ENCODE data around the gene FRS3. TPM values are rescaled to one million over a fixed set of nuclear protein-coding genes. Genes with fewer than 3 reads are reported as not detected.
A peak's percentile ranks its signal among the peaks of the same experiment; 100 is the strongest.

Gene FRS3
- polyA plus RNA-seq, 6 donors from 2014 or later: 1.5 to 3.3 (median 1.8) TPM; not detected in 1

DNA sequence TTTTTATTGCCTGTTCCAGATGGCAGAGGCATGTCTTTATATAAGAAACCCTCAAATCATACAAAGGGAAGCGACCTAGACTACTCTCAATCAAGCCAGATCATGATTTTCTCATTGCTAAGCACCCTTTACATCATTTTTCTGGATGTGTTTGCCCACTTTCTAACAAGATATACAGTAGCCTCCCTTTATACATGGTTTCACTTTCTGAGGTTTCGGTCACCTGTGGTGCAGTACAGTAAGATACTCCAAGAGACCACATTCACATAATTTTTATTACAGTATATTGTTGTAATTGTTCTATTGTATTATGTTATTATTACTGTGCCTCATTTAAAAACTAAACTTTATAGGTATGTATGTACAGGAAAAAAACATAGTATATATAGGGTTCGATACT, 31.4 kb upstream of the FRS3 start:
- no peak for DNase-seq
- no peak overlapping the region for H3K27ac Mint-ChIP-seq
- no peaks in the 10 kb centered on the region for H3K36me3 Mint-ChIP-seq
- no peak for ATAC-seq (ENCODE audit: low read depth in 2 of 2)
- H3K4me1 Mint-ChIP-seq: no peaks in the 10 kb centered on the region
- H3K4me3 Mint-ChIP-seq: no peak overlapping the region
- no peaks in the 10 kb centered on the region for H3K9me3 Mint-ChIP-seq
- H3K27me3 Mint-ChIP-seq: no peaks in the 10 kb centered on the region

DNA sequence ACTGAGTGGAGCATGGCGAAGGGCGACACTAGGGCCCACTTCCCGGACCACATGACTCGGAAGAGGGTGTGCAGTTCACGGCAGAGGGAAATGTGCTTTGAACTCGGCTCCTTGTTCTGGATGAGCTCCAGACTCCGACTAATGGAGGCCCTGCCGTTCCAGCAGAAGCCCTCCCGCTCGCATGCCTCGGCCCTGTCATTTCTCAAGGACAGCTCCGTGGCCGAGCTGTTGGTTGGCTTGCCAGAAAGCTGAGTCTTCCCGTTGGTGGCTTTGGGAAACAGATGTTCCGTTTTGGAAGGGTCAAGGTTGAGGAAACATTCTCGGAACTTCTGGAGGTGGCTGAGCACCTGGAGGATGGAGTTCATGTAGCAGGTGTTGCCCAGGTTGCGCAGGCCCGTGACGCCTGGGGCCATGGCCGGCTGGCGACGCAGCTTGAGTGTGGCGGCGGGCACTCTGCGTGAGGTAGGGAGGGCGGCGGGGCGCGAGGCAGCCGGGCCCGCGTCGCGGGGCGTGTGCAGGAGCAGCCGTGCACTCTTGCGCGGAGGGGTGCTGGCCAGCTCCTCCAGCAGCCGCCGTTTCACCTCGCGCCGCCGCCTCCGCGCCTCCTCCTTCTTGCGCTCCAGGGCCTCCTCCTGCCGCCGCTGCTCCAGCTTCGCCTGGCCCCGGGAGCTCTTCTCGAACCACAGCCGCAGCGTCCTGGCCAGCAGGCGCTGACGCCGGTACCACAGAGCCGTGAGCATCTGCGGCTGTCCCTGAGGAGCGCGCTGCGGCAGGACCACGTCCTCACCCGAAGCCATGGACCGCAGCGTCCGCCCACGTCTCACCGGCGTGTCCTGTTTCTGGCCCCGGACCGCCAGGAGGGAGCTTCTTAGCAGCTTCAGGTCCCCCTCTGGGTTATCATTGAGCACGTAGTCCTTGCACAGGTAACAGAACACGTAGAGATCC, 26.4 kb upstream of the FRS3 start:
- Mint-ChIP-seq H3K9me3 (no peaks in the 10 kb centered on the region), H3K4me1 (no peaks in the 10 kb centered on the region)
- no peak for ATAC-seq (ENCODE audit: low read depth in 2 of 2)

DNA sequence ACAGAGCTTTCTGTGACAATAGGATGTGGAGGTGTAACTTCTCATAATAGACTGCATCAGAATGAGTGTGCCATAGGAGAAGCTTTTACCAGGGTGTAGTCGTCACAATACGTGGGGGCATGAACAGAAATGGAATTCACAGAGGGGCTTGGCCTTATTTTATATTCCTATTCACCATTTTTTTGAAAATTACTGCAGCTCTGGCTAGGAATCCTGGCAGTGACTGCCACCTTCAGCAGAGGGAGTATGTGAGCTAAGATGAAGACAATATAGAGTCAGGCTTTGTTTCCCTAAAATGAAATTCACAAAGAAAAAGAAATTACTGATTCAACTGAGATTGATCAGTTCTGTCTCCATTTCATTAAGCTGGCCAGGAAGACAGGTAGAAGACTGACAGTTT, 21.7 kb upstream of the FRS3 start:
- Mint-ChIP-seq H3K27me3 (no peaks in the 10 kb centered on the region), H3K4me3 (no peak overlapping the region), H3K36me3 (no peaks in the 10 kb centered on the region), H3K9me3 (no peaks in the 10 kb centered on the region), H3K27ac (peak overlapping the region in 2 of 6 donors; percentile 47 to 68), H3K4me1 (no peaks in the 10 kb centered on the region)
- DNase-seq (no peak), ATAC-seq (ENCODE audit: low read depth in 2 of 2) (no peak)

More for the DNA sequence above, 26.4 kb upstream of the FRS3 start:
- no peaks in the 10 kb centered on the region for H3K36me3 Mint-ChIP-seq
- DNase-seq: no peak
- H3K27me3 Mint-ChIP-seq: no peaks in the 10 kb centered on the region
- no peak overlapping the region for H3K27ac Mint-ChIP-seq
- H3K4me3 Mint-ChIP-seq: no peak overlapping the region

DNA sequence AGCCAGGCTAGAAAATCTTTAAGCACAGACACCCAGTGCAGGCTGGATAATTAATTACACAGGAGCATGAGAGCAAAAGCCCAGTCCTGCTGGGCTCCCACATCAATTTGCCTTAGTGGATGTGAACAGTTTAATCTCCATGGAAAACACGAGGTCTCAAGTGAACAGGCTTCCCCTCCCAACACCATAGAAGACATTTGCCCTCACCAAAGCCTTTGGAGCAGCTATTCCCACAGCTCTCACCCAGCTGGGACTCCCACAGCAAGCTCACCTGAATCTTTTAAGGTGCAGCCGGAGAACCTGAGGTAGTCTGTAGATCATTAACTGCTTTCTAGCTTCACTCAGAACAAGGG, 19.8 kb upstream of the FRS3 start:
- ATAC-seq (ENCODE audit: low read depth in 2 of 2): no peak
- Mint-ChIP-seq H3K4me3 (peak overlapping the region in 1 of 8 donors; percentile 72), H3K36me3 (no peaks in the 10 kb centered on the region), H3K4me1 (no peaks in the 10 kb centered on the region), H3K27me3 (no peaks in the 10 kb centered on the region), H3K9me3 (no peaks in the 10 kb centered on the region), H3K27ac (peak overlapping the region in 1 of 6 donors; percentile 50)
- DNase-seq: no peak

DNA sequence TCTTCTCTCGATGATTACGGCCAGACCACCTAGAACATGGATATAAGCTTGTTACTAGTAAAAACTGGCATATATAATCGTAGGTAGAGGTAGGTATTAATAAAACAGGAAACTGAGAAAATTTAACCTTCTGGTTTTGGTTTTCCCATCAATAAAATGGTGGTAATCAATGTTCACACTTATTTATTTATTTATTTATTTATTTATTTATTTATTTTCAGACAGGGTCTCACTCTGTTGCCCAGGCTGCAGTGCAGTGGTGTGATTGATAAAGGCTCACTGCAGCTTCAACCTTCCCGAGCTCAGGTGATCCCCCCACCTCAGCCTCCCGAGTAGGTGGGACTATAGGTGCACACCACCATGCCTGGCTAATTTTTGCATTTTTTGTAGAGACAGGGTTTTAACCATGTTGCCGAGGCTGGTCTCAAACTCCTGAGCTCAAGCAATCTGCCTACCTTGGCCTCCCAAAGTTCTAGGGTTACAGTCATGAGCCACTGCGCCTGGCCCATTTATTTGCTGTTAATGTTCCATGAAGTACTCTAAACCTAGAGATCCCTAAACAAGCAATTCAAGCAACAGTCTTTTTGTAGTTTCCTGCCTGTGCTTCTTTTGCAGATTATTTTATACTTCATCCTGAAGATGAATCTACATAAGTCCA, 19.3 kb upstream of the FRS3 start:
- no peaks in the 10 kb centered on the region for H3K4me1 Mint-ChIP-seq
- DNase-seq (no peak), ATAC-seq (ENCODE audit: low read depth in 2 of 2) (no peak)
- no peak overlapping the region for H3K27ac Mint-ChIP-seq
- no peaks in the 10 kb centered on the region for H3K36me3 Mint-ChIP-seq
- no peaks in the 10 kb centered on the region for H3K9me3 Mint-ChIP-seq
- H3K27me3 Mint-ChIP-seq: no peaks in the 10 kb centered on the region
- H3K4me3 Mint-ChIP-seq: no peak overlapping the region

DNA sequence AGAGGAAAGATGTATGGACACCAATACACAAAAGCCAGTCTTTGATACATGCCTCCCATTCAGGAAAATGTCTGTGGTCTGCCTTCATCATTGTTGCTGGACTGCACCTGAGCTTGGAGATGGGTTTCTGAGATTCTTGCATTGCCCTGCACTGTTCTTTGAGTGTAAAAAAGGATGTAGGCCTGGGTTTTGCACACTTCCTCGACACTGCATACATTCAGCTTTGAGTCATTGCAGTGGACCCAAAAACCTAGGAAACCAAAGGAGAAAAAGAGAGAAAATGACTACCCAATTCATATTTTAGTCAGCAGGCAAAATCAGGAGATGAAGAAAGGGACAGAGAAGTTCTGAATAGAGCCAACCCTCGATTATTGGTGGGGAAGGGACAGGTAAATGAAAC, 16.8 kb upstream of the FRS3 start:
- H3K27me3 Mint-ChIP-seq: no peaks in the 10 kb centered on the region
- no peak overlapping the region for H3K27ac Mint-ChIP-seq
- ATAC-seq (ENCODE audit: low read depth in 2 of 2) (no peak), DNase-seq (no peak)
- no peaks in the 10 kb centered on the region for H3K36me3 Mint-ChIP-seq
- no peak overlapping the region for H3K4me3 Mint-ChIP-seq
- no peaks in the 10 kb centered on the region for H3K4me1 Mint-ChIP-seq
- H3K9me3 Mint-ChIP-seq: no peaks in the 10 kb centered on the region

DNA sequence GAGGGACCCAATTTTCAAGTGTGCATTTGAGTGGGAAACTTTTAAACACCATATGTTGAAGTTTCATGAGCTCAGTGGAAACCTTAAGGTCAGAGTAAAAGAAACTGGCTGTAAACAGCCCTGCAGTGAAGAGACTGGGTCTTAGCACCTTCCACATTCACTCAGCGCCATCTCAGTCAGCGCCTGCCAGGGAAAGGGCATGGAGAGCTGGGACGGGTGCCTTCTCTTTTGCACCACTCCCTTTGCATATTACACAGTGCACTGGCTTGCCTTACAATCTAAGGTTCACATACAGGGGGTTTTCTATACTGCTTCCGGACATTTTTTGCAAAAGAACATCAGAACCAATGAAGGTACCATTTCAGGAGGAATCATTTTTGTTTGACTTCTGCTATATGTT, 12.3 kb upstream of the FRS3 start:
- peak overlapping the region in 1 of 8 donors; percentile 44 for H3K4me3 Mint-ChIP-seq
- peaks cover 0 to 9% of the 10 kb centered on the region in 2 donors for H3K36me3 Mint-ChIP-seq
- peak overlapping the region in 1 of 6 donors; percentile 24 for H3K27ac Mint-ChIP-seq

DNA sequence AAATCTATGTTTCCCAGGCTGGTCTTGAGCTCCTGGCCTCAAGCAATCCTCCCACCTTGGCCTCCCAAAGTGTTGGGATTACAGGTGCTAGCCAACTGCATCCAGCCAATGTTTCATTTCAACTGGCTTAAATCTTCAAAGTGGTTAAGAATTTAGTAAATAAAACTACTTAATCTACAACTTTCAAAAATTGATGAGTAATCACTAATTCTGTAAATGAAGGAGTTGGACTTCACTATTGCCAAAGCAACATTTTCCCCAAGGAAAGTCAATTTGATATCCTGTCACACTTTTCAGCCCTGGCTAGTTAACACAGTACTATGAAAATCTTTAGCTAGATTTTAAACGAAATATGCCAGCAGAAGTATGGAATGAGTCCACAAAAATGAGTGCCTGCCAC, 11.6 kb upstream of the FRS3 start:
- ATAC-seq (ENCODE audit: low read depth in 2 of 2): no peak

More for the DNA sequence above, 12.3 kb upstream of the FRS3 start:
- H3K9me3 Mint-ChIP-seq: no peaks in the 10 kb centered on the region
- ATAC-seq (ENCODE audit: low read depth in 2 of 2): no peak
- H3K4me1 Mint-ChIP-seq: peaks cover 8 to 14% (median 9%) of the 10 kb centered on the region in 3 donors
- DNase-seq: no peak
- H3K27me3 Mint-ChIP-seq: no peaks in the 10 kb centered on the region

DNA sequence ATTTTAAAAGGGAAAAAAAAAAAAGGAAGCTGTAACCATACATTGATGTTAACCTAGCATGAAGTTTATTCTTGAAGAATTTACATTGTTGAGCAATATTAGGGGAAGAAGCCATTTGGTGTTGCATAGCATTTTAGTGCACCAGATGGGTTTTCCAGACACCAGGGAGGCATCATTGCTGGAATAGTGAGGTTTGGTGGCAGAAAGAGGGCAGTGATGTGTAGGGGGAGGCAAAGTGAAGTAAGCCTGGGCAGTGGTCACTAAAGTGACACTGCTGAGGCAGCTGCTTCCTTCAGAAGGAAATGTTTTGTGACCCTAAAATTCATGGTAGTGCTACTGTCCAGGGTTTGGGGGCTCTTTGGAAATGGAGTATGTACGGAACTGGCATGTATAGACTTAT, 10.3 kb upstream of the FRS3 start:
- Mint-ChIP-seq H3K27ac (peak overlapping the region in 4 of 6 donors; percentile 15 to 77 (median 40)), H3K36me3 (peaks cover 0 to 9% of the 10 kb centered on the region in 2 donors), H3K9me3 (no peaks in the 10 kb centered on the region), H3K4me3 (peak overlapping the region in 3 of 8 donors; percentile 41 to 89 (median 82)), H3K27me3 (no peaks in the 10 kb centered on the region), H3K4me1 (peaks cover 9 to 18% (median 14%) of the 10 kb centered on the region in 3 donors)
- no peak for ATAC-seq (ENCODE audit: low read depth in 2 of 2)
- no peak for DNase-seq

More for the DNA sequence above, 11.6 kb upstream of the FRS3 start:
- peak overlapping the region in 1 of 8 donors; percentile 44 for H3K4me3 Mint-ChIP-seq
- H3K9me3 Mint-ChIP-seq: no peaks in the 10 kb centered on the region
- H3K27me3 Mint-ChIP-seq: no peaks in the 10 kb centered on the region
- H3K4me1 Mint-ChIP-seq: peaks cover 8 to 15% (median 9%) of the 10 kb centered on the region in 3 donors
- peaks cover 0 to 9% of the 10 kb centered on the region in 2 donors for H3K36me3 Mint-ChIP-seq
- no peak overlapping the region for H3K27ac Mint-ChIP-seq
- no peak for DNase-seq

DNA sequence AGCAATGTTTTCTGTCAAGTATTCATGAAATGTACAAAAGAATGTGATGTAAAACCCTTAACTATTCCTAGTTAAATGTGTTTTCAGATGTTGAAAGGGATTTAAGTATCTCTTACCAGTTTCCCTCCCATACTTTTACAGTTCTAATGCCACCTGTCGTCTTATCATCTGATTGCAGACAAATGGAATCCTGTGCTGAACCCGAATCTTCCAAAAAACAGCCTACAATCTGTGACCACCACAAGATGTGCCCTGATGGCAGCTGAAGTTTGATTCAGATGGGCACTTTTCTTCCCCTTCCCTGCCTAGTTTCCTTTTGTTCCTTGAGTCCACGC, 9.7 kb upstream of the FRS3 start:
- H3K27me3 Mint-ChIP-seq: no peaks in the 10 kb centered on the region
- H3K27ac Mint-ChIP-seq: peak overlapping the region in 4 of 6 donors; percentile 20 to 77 (median 62)
- no peaks in the 10 kb centered on the region for H3K9me3 Mint-ChIP-seq
- DNase-seq (no peak), ATAC-seq (ENCODE audit: low read depth in 2 of 2) (no peak)
- peaks cover 0 to 9% of the 10 kb centered on the region in 2 donors for H3K36me3 Mint-ChIP-seq
- peak overlapping the region in 7 of 8 donors; percentile 70 to 96 (median 89) for H3K4me3 Mint-ChIP-seq
- peaks cover 16 to 25% (median 21%) of the 10 kb centered on the region in 3 donors for H3K4me1 Mint-ChIP-seq

DNA sequence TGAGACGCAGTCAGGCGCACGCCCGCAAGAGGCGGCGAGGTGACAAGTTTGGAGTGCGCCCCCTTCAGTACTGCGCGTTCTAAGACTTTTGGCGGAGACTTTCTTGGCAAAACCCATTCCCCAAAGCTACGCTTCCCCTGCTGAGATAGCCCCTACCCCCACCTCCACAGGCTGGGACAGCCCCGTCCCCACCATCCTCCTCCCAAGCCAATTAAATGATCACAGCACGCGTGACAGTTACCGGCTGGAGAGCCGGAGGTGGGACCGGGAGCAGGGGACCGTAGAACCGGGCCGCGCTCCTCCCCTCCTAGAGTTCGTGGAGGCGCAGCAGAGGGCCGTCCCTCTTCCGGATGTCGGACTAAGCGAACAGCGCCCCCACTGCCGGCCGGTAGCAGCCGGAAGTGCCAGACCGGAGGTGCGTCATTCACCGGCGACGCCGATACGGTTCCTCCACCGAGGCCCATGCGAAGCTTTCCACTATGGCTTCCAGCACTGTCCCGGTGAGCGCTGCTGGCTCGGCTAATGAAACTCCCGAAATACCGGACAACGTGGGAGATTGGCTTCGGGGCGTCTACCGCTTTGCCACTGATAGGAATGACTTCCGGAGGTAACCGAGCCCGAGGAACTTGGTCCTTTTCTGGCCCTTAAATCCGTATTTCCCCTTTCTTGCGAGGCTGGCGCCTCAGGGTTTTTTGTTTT, 7.7 kb upstream of the FRS3 start, which contains the start of gene TOMM6:
Gene TOMM6 (plus strand): TSS at position 476 of the 699 bp plus-strand sequence. CDS start 4 bp downstream, at position 480.
- Mint-ChIP-seq H3K27me3 (no peaks in the 10 kb centered on the region), H3K27ac (peak within 1 kb of the TSS; percentile 94 to 98 (median 96)), H3K4me3 (peak within 1 kb of the TSS; percentile 90 to 98 (median 96)), H3K9me3 (no peaks in the 10 kb centered on the region), H3K4me1 (peaks cover 18 to 32% (median 26%) of the 10 kb centered on the region in 3 donors), H3K36me3 (peaks cover 0 to 9% of the 10 kb centered on the region in 2 donors)
- ATAC-seq (ENCODE audit: low read depth in 2 of 2) (peak; percentile 79 to 81), DNase-seq (peak; percentile 95)

DNA sequence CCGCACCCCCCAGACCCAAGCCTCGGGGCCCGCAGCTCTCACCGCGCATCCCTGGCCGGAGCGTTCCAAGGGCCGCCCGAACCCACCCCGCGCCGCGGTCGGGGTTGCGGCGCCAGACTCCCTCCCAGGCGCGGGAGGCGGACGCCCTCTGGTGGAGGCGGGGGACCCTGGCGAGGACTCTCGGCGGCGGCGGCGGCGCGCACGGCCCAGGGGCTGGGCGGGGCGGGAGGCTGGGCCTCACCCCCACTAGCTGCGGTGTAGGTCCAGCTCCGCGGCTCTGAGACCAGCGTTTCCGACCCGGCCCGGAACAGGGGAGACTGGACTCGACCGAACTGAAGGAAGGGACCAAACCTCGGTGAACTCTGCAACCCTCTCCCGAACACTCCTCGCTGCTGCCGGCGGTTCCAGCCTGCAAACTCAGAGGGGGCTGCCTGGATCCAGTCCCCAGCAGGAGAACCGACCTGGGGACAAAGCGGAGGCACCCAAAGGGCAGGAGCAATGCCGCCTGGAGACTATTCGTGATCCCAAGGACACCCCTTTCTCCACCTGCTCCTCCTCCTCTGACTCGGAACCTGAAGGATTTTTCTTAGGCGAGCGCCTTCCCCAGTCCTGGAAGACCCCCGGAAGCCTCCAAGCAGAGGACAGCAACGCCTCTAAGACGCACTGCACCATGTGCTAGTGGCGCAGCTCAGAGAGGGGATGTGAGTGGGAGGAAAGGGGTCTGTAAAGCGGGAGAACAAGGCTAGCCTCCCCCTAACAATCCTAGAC, 6.9 kb upstream of the FRS3 start:
- H3K27ac Mint-ChIP-seq: peak overlapping the region; percentile 94 to 98 (median 96)
- peaks cover 18 to 32% (median 26%) of the 10 kb centered on the region in 3 donors for H3K4me1 Mint-ChIP-seq
- ATAC-seq (ENCODE audit: low read depth in 2 of 2) (peak; percentile 68 to 69), DNase-seq (peak; percentile 88)
- H3K27me3 Mint-ChIP-seq: no peaks in the 10 kb centered on the region
- peaks cover 0 to 9% of the 10 kb centered on the region in 2 donors for H3K36me3 Mint-ChIP-seq
- peak overlapping the region; percentile 90 to 98 (median 96) for H3K4me3 Mint-ChIP-seq
- no peaks in the 10 kb centered on the region for H3K9me3 Mint-ChIP-seq

Data from naive B cell (primary cell).